Osteoblast (primary cell): ENCODE data around the gene NKD2. TPM values are rescaled to one million over a fixed set of nuclear protein-coding genes. Genes with fewer than 3 reads are reported as not detected.

ENCODE experiments used
- DNase-seq: peaks from one replicate; pipeline ENCODE4 v3.0.0; 2011; ENCODE audit warnings: low spot score, mixed read lengths; ENCODE audit not compliant: insufficient read length; ENCODE audit errors: missing footprints
- H2AFZ ChIP-seq: 2 replicates; pipeline ENCODE4 v1.6.0; 2011; ENCODE audit warnings: mild to moderate bottlenecking, low read length
- H3K27ac ChIP-seq: 2 replicates; pipeline ENCODE4 v1.5.1; 2011; ENCODE audit warnings: mild to moderate bottlenecking, low read depth, low read length, moderate library complexity
- H3K27me3 ChIP-seq: 2 replicates; pipeline ENCODE4 v1.6.0; 2012; ENCODE audit warnings: mild to moderate bottlenecking, control low read depth, inconsistent platforms, low read length, moderate library complexity; ENCODE audit not compliant: insufficient read depth
- H3K36me3 ChIP-seq: 2 replicates; pipeline ENCODE4 v1.5.1; 2011; ENCODE audit warnings: mild to moderate bottlenecking, low read length, control low read depth, moderate library complexity; ENCODE audit not compliant: insufficient read depth
- H3K4me1 ChIP-seq: 2 replicates; pipeline ENCODE4 v1.5.1; 2011; ENCODE audit warnings: mild to moderate bottlenecking, low read length, control low read depth, moderate library complexity; ENCODE audit not compliant: insufficient read depth
- H3K4me2 ChIP-seq: 2 replicates; pipeline ENCODE4 v1.6.0; 2011; ENCODE audit warnings: mild to moderate bottlenecking, low read length; ENCODE audit not compliant: insufficient read depth
- H3K4me3 ChIP-seq: fragments of 200-600 bp; sonication (generic); 3 replicates; pipeline ENCODE4 v1.5.1; 2012; ENCODE audit warnings: mild to moderate bottlenecking, low read length, inconsistent platforms; ENCODE audit not compliant: insufficient read depth
- H3K79me2 ChIP-seq: 2 replicates; pipeline ENCODE4 v1.6.0; 2012; ENCODE audit warnings: mild to moderate bottlenecking, low read length, control low read depth, inconsistent platforms; ENCODE audit not compliant: insufficient read depth
- H3K9me3 ChIP-seq: 2 replicates; pipeline ENCODE4 v1.5.1; 2011; ENCODE audit warnings: low read depth, low read length, control low read depth
- H4K20me1 ChIP-seq: 2 replicates; pipeline ENCODE4 v1.6.0; 2012; ENCODE audit warnings: mild to moderate bottlenecking, low read length, control low read depth; ENCODE audit not compliant: insufficient read depth
- total RNA-seq: library from RNA; depleted of rRNA; stranded (reverse); fragments of >200 nt; gene quantifications from 2 replicates; pipeline ENCODE4 v1.2.3, GENCODE V29; 2012
- TF ChIP-seq, protein P1 (sequence below): IDR thresholded peaks from 2 replicates; pipeline ENCODE4 v1.5.1; 2011; ENCODE audit warnings: mild to moderate bottlenecking, low read depth, low read length, moderate library complexity; ENCODE audit errors: extremely low read depth

The NKD2 gene
- total RNA-seq, 1 donor, result under 0.01 TPM

DNA sequence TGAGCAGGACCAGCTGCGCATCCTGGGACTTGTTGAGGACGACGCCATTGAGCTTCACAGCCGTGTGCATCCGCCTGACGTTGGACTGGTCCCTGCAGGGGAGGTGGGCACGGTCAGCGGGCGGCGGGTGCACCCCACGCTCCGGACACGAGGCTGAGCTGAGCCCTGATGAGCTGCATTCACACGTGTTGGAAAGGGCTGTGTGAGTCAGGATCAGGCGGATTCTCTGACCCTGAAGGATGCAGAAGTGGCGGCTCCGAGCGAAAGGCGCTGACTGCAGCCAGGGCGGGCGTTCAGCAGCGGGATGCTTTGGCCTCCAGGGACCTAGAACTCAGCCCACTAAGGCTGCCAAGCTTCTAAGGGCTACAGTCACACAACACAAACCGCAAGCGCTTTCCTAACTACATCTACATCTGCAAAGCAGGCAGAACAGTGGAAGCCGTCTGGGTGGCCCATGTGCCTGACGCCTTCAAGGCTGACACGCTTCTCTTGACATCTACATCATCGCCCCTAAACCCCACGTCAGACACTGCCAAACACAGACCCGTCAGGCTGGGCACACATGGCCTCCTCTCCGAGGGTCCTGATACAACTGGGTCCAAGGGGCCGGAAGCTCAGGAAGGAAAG, 44.9 kb downstream of the NKD2 start:
- peak; percentile 85 for DNase-seq
- Histone ChIP-seq H3K27me3 (no peaks in the 10 kb centered on the region), H3K4me1 (no peaks in the 10 kb centered on the region), H3K36me3 (no peaks in the 10 kb centered on the region), H3K27ac (no peak overlapping the region), H2AFZ (no peak overlapping the region), H4K20me1 (no peaks in the 10 kb centered on the region), H3K79me2 (no peaks in the 10 kb centered on the region), H3K4me3 (no peak overlapping the region), H3K9me3 (no peaks in the 10 kb centered on the region), H3K4me2 (no peak overlapping the region)
- TF ChIP-seq, protein P1, sequence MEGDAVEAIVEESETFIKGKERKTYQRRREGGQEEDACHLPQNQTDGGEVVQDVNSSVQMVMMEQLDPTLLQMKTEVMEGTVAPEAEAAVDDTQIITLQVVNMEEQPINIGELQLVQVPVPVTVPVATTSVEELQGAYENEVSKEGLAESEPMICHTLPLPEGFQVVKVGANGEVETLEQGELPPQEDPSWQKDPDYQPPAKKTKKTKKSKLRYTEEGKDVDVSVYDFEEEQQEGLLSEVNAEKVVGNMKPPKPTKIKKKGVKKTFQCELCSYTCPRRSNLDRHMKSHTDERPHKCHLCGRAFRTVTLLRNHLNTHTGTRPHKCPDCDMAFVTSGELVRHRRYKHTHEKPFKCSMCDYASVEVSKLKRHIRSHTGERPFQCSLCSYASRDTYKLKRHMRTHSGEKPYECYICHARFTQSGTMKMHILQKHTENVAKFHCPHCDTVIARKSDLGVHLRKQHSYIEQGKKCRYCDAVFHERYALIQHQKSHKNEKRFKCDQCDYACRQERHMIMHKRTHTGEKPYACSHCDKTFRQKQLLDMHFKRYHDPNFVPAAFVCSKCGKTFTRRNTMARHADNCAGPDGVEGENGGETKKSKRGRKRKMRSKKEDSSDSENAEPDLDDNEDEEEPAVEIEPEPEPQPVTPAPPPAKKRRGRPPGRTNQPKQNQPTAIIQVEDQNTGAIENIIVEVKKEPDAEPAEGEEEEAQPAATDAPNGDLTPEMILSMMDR, result no peak

DNA sequence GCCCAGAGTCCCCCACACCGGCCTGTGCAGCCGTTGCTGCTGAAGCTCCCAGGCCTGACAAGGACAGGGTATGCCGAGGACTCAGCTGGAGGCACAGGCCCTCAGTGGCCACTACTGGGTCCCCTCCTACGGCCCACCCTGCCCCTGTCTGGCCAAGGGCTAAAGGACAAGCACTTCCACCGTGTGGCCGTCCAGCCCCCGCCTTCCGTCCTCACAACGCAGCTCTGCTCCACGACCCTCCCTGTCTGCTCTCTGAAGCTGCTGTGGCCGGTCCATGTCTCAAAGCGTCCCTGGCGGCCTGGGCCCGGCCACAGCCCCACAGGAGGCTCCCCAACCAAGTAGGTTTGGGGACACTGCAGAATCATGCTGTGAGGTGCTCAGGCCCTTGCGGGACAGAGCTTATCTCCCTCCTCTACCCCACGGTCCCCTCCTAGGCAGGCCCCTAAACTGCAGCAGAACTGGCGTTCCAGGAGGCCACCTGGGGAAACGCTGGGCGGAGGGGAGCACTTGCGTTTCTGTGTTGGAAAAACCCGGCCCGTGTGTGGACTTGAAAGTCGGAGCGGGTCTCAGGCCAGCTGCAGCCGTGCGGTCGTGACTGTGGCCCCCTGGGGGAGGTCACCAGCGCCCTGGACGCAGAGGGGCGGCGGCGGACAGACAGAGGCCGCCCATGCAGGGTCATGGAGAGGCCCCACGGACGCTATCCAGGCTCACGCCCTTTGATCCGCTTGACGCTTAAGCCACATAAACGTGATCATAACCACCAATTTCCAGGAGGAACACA, 45.6 kb downstream of the NKD2 start:
- H3K79me2 ChIP-seq, result no peaks in the 10 kb centered on the region

DNA sequence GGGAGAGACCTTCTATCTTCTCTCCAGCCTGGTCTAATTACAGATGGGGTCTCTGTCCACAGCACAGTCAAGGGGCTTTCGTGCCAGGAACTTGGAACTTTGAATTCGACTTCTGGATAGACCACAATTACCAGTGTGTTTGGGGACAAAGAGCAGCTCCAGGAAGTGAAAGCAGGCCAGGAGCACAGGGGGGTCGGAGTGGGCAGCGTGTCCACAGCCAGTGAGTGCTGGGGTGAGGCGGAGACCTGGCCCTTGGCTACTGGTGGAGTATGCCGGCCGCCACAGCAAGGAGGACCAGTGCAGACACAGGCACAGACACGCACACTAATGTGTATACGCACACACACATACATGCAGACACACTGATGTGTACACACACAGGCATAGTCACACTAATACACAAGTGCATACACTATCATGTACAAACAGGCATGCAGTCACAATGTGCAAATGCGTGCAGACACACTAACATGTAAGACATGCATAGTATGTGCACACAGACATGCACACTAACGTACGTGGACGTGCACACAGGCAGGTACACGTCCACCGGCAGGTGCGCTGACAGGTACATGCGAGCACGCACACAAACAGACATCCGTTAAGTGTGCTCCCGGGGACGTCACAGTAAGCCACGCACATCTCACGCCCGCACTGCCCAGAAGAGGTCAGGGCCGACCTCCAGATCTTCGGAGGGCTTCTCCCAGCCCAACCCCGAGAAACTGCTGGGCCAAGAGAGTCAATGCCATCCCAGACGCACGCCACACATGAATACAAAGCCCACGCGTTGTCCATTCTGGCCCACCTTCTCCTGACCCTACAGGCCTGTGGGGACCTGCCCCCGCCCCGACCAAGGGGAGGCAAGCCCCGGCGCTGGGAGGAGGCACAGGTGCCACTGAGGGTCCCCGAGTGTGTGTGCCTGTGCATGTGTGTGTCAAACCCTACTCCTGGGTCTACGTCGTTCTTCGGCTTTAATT, 46.5 kb downstream of the NKD2 start:
- H3K36me3 ChIP-seq, result no peaks in the 10 kb centered on the region
- no peak overlapping the region for H3K27ac ChIP-seq
- no peaks in the 10 kb centered on the region for H3K79me2 ChIP-seq
- no peaks in the 10 kb centered on the region for H4K20me1 ChIP-seq
- TF ChIP-seq, protein P1, result no peak
- H3K4me2 ChIP-seq, result no peak overlapping the region
- peak; percentile 80 for DNase-seq
- H2AFZ ChIP-seq, result no peak overlapping the region
- no peaks in the 10 kb centered on the region for H3K27me3 ChIP-seq
- H3K9me3 ChIP-seq, result no peaks in the 10 kb centered on the region
- no peaks in the 10 kb centered on the region for H3K4me1 ChIP-seq
- H3K4me3 ChIP-seq, result no peak overlapping the region

More for the DNA sequence above, 45.6 kb downstream of the NKD2 start:
- TF ChIP-seq, protein P1, result no peak
- Histone ChIP-seq H3K4me2 (no peak overlapping the region), H4K20me1 (no peaks in the 10 kb centered on the region), H3K36me3 (no peaks in the 10 kb centered on the region), H3K27ac (no peak overlapping the region), H3K9me3 (no peaks in the 10 kb centered on the region), H2AFZ (no peak overlapping the region), H3K4me3 (no peak overlapping the region), H3K27me3 (no peaks in the 10 kb centered on the region), H3K4me1 (no peaks in the 10 kb centered on the region)
- DNase-seq, result peak; percentile 72
